Stimulated activated CD4-positive, alpha-beta T cell treated with anti-CD3 and anti-CD28 coated beads, Interleukin-2, amount 100 ng/mL, for 4 hours (primary cell): ENCODE data around the gene FAM83B.

Source experiments
- DNase-seq: peaks from one replicate; pipeline ENCODE4 v3.0.0-alpha.2; 2020; ENCODE audit warnings: low read depth

FAM83B gene

DNA sequence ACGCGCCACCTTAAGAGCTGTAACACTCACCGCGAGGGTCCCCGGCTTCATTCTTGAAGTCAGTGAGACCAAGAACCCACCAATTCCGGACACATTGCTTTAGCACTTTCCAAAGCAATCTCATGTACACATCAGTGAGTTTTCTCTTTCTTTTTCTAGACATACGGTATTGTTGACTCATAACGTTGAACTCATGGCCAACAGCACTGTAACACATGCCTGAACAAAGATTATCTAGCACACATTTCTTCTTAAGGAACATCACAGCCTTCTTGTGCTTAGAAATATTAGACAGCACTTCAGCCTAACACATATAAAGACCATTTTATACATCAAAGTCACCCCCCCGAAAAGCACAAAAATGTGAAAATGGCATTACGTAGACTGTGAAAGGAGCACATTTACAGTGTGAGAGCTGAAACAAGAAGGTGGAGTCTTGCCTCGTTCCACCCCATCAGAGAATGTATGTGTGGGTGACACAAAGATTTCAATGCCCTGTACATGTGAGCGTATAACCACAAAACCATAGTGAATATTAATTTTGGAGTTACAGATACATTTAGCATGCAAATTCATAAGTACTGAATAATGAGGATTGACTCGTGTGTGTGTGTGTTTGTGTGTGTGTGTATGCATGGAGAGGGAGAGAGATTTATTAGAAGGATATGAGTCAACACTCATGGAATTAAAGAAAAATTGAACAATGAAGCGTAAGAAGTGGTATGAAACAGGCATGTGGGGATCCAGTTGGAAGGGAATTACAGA is 134.1 kb downstream of the FAM83B start:
- DNase-seq = no peak

DNA sequence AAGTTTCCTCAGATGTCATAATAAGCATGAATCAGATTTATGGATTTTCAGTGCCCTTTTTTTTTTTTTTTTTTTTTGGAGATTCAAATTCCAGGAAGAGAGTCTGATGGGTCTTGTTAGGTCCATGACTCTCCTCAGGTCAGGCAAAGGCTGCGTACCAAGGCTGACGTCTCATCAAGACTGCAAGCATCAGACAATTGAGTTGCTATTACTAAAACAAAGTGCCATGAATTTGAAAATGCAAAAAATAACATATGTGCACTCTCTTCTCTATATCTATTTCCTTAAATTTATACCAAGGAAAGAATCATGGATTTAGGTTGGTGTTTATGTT is 134.7 kb downstream of the FAM83B start:
- DNase-seq = no peak

DNA sequence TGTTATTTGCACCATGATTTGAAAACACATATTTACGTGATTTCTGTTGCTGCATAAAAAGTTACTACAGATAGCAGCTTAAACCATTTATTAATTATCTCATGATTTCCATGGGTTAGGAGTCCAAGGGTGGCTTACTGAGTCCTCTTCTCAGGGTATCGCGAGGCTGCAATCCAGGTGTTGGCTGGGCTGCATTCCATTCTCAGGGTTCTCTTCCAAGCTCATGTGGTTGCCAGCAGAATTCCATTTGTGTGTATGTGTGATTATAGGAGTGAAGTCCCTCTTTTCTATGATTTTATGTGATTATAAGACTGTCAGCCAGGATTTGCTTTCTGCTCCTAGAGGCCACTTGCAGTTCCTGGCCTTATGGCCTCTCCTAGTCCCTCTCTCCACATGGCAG is 135.1 kb downstream of the FAM83B start:
- no peak for DNase-seq

DNA sequence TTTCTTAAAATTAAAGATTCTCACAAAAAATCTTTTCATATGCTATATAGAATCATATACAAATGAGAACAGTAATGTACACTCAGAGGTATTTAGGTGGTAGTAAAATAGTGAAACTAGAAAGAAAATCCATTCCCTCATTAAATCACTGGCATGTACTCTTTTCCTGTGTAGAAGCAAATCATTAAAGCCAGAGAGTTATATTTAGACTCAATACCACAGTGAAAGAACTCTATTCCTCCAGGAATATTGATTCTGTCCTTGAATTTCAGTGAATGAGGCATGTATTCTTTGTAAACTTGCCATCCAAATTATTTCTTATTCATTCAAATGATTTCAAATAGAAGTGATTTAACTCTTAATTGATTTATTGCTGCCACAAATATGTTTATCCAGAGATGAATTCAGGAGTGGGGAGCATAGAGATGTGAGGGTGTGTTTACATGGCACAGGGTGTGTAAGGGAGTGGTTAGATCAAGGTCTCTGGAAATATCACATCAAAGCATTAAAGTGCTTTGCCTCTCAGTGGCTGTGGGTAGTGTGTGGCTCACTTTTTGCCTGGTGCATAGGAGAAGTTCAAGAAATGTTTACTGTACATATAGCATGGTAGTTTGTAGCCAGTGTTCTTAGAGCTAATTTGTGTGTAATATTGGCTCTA is 141.2 kb downstream of the FAM83B start:
- DNase-seq = no peak

DNA sequence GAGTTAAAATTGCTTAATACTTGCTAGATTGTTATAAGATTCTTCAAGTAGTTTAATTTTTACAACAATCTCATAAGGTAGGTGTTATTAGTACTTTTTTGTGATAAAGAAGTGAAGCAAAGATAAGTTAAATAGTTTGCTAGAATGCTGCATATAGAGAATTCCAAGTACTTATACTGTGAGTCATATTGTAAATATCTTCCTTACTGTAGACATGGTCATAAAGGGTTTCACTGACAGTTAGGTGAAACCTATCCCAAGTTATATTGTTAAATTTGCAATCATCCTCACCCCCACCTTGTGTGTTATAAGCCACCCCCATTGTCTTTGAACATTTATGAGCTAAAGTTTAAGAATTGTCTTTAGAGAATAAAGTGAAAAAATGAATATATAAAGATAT is 142.0 kb downstream of the FAM83B start:
- no peak for DNase-seq

DNA sequence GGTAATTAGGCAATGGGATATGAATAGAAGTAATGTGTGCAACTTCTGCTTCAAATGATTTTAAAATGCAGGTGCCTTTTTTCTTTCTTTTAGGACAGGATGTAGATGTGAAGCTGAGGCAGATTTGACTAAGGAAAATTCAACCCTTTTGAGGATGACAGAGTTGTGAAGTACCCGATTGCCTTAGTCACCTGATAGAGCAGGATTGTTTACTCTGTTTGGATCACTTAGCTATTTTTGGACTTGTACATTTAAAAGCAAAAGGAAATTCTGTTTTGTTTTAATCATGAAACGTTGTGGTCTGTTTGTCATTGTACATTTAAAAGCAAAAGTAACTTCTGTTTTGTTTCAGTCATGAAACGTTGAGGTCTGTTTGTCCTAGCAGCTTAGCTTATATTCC is 143.4 kb downstream of the FAM83B start:
- no peak for DNase-seq
